NT2/D1 (cell line): Measurements from ENCODE around the gene MTMR3.

Experiments used
- DNase-seq: peaks from one replicate; pipeline ENCODE4 v3.0.0-alpha.2; 2011; ENCODE audit warnings: low read depth, low spot score
- H3K27me3 ChIP-seq: 2 replicates; pipeline ENCODE4 v1.6.0; 2011; ENCODE audit warnings: mild to moderate bottlenecking; ENCODE audit not compliant: insufficient read length, insufficient read depth
- H3K36me3 ChIP-seq: 2 replicates; pipeline ENCODE4 v1.6.1; 2011; ENCODE audit warnings: mild to moderate bottlenecking, low read length, mixed read lengths; ENCODE audit not compliant: insufficient read depth, insufficient read length
- H3K4me1 ChIP-seq: 2 replicates; pipeline ENCODE4 v1.5.1; 2011; ENCODE audit not compliant: insufficient read depth, insufficient read length
- H3K4me3 ChIP-seq: 2 replicates; pipeline ENCODE4 v1.5.1; 2011; ENCODE audit warnings: low read depth; ENCODE audit not compliant: insufficient read length
- H3K9ac ChIP-seq: 2 replicates; pipeline ENCODE4 v1.6.0; 2011; ENCODE audit warnings: low read depth; ENCODE audit not compliant: insufficient read length
- H3K9me3 ChIP-seq: 2 replicates; pipeline ENCODE4 v1.5.1; 2011; ENCODE audit warnings: mild to moderate bottlenecking, low read length; ENCODE audit not compliant: insufficient read depth
- SUZ12 ChIP-seq: IDR thresholded peaks from 2 replicates; pipeline ENCODE4 v1.6.1; 2011; ENCODE audit not compliant: insufficient read length, insufficient read depth; ENCODE audit errors: extremely low read depth
- YY1 ChIP-seq: IDR thresholded peaks from 2 replicates; pipeline ENCODE4 v1.6.1; 2011; ENCODE audit not compliant: insufficient read length, insufficient read depth
- ZNF274 ChIP-seq: IDR thresholded peaks from 2 replicates; pipeline ENCODE4 v1.6.1; 2011; ENCODE audit warnings: mild to moderate bottlenecking, low read depth, low read length

Gene MTMR3

DNA sequence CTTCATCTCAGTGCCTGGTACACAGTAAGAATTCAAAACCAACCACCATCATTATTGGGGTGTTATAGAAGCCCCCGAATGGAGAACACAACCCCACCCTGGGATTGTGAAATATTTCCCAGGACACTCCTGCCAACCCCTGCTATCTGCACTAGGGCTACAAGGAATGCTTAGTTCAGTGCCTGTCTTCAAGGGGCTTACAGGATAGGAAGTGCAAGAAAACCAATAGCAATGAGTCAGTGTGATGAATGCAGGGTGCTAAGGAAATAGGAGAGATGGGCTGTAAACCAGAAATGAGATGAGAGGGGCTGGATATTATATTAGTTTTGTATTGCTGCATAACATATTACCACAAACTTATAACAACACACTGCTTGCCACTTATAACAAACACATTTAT lies 43.9 kb upstream of the MTMR3 start:
- Histone ChIP-seq H3K9me3 (no peaks in the 10 kb centered on the region), H3K27me3 (no peaks in the 10 kb centered on the region), H3K4me1 (no peaks in the 10 kb centered on the region), H3K4me3 (no peak overlapping the region), H3K36me3 (peaks cover 12% of the 10 kb centered on the region), H3K9ac (no peak overlapping the region)
- TF ChIP-seq SUZ12, result no peak
- no peak for TF ChIP-seq ZNF274
- TF ChIP-seq YY1, result no peak
- DNase-seq, result no peak

DNA sequence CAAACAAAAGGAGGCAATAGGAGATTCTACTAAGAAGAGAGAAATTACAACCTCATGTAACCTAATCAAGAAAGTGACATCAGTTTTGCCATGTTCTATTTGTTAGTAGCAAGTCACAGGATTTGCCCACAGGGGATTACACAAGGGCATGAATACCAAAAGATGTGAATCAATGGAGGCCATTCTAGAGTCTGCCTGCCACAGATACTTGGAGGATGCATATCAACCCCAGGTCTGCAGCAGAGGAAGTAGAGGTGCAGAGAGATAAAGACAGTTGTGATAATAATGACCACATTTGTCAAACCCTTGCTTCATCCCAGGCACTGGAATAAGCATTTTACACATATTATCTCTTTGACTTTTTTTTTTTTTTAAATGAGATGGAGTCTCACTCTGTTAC lies 42.5 kb upstream of the MTMR3 start:
- H3K9ac ChIP-seq, result no peak overlapping the region
- H3K4me1 ChIP-seq, result no peaks in the 10 kb centered on the region
- H3K36me3 ChIP-seq, result peaks cover 4% of the 10 kb centered on the region
- H3K27me3 ChIP-seq, result no peaks in the 10 kb centered on the region
- no peak for DNase-seq
- no peak overlapping the region for H3K4me3 ChIP-seq
- peaks cover under 1% of the 10 kb centered on the region for H3K9me3 ChIP-seq
- TF ChIP-seq YY1 (no peak), SUZ12 (no peak), ZNF274 (no peak)

DNA sequence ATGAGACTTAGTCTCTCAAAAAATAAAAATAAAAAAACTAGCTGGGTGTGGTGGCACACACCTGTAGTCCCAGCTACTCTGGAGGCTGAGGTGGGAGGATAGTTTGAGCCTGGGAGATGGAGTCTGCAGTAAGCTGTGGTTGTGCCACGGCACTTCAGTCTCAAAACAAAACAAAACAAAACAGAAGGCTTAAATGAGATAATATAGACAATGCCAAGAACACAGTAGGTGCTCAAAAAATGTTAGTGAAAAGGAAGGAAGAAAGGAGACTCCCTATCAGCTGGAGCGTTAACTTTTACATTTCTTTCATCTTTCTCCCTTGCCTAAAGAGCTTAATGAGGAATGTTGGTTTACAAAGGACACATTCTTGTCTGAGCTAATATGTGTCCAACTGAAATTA lies 40.8 kb upstream of the MTMR3 start:
- Histone ChIP-seq H3K9ac (no peak overlapping the region), H3K4me3 (no peak overlapping the region), H3K4me1 (no peaks in the 10 kb centered on the region), H3K36me3 (no peaks in the 10 kb centered on the region), H3K9me3 (peaks cover 13% of the 10 kb centered on the region), H3K27me3 (no peaks in the 10 kb centered on the region)
- TF ChIP-seq YY1 (no peak), SUZ12 (no peak), ZNF274 (no peak)
- DNase-seq, result no peak

DNA sequence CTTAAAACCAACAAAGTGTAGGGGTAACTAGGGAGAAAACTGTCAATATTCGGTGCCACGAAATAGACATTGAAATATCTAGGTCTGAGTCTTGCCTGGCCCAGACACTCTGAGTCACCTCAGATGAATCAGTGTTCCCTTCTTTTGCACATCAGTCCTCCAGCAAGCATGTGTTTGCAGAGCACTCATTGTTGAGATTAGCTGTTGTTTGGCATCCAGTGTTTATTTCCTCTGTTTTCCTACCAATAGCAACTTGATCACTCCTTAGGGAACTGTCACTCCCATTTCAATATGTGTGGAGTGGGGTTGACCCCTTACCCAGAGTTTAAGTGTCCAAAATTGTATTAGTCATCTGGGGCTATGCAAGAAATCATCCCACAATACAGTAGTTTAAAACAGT lies 40.2 kb upstream of the MTMR3 start:
- DNase-seq, result no peak
- H3K36me3 ChIP-seq, result no peaks in the 10 kb centered on the region
- H3K9me3 ChIP-seq, result peaks cover 13% of the 10 kb centered on the region
- H3K9ac ChIP-seq, result no peak overlapping the region
- no peaks in the 10 kb centered on the region for H3K4me1 ChIP-seq
- TF ChIP-seq SUZ12 (no peak), ZNF274 (no peak), YY1 (no peak)
- H3K4me3 ChIP-seq, result no peak overlapping the region
- H3K27me3 ChIP-seq, result no peaks in the 10 kb centered on the region

- no peak for DNase-seq
- Histone ChIP-seq H3K9ac (no peak overlapping the region), H3K4me3 (no peak overlapping the region), H3K36me3 (no peaks in the 10 kb centered on the region), H3K9me3 (peaks cover 13% of the 10 kb centered on the region), H3K27me3 (no peaks in the 10 kb centered on the region), H3K4me1 (no peaks in the 10 kb centered on the region)
- TF ChIP-seq ZNF274, result no peak
- no peak for TF ChIP-seq SUZ12
- TF ChIP-seq YY1, result no peak
Measured at GRCh38 chr22:29846290-29846689, 36.7 kb upstream of the MTMR3 start.

GRCh38 chr22:29848111-29848510 lies 34.9 kb upstream of the MTMR3 start:
- Histone ChIP-seq H3K27me3 (no peaks in the 10 kb centered on the region), H3K36me3 (no peaks in the 10 kb centered on the region), H3K9me3 (peaks cover 13% of the 10 kb centered on the region), H3K4me1 (no peaks in the 10 kb centered on the region), H3K4me3 (no peak overlapping the region), H3K9ac (no peak overlapping the region)
- TF ChIP-seq SUZ12 (no peak), YY1 (no peak), ZNF274 (no peak)
- no peak for DNase-seq

GRCh38 chr22:29854432-29854831 lies 28.5 kb upstream of the MTMR3 start:
- TF ChIP-seq ZNF274, result no peak
- TF ChIP-seq SUZ12, result no peak
- TF ChIP-seq YY1, result no peak

DNA sequence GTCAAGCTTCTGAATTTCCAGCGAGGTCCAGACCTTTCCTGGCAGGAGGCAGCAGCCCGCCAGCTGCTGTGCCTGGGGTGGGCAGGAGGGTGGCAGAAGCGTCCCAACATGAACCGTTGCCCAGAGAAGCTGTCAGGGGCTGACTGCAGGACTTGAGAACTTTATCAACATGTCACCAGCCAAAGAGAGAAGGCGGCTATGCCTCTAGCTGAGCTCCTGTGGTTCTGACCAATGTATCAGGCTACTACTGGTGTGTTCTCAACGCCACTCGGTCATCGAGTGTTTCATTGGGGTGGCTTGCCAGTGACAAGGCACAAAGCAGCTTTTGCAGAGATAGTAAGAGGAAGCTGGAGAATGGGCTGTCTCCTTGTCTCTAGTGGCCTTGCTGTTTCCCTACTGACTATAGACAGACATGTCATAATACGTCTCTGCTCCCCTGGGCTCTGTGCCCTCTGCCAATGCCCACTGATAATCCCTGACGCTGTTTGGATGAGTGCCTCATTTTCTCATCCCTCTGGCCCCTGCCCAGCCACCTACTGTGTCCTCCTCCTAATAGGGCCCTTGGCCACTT lies 27.3 kb upstream of the MTMR3 start:
- H3K9me3 ChIP-seq, result no peaks in the 10 kb centered on the region
- no peaks in the 10 kb centered on the region for H3K36me3 ChIP-seq
- DNase-seq, result no peak
- no peaks in the 10 kb centered on the region for H3K4me1 ChIP-seq
- H3K4me3 ChIP-seq, result no peak overlapping the region
- no peak for TF ChIP-seq ZNF274
- TF ChIP-seq YY1, result no peak
- no peak for TF ChIP-seq SUZ12
- H3K9ac ChIP-seq, result no peak overlapping the region
- H3K27me3 ChIP-seq, result no peaks in the 10 kb centered on the region

More at GRCh38 chr22:29854432-29854831, 28.5 kb upstream of the MTMR3 start:
- Histone ChIP-seq H3K9ac (no peak overlapping the region), H3K9me3 (no peaks in the 10 kb centered on the region), H3K4me3 (no peak overlapping the region), H3K4me1 (no peaks in the 10 kb centered on the region), H3K27me3 (no peaks in the 10 kb centered on the region), H3K36me3 (no peaks in the 10 kb centered on the region)
- no peak for DNase-seq
